ENCODE data around the gene CHIA.

CHIA gene

GRCh38 chr1:111290630-111291029 lies at the start of gene CHIA:
CHIA (plus strand) TSS chr1:111290851; CDS start chr1:111310468, 19,617 bp downstream.
- no peak for DNase-seq

- no peak for DNase-seq
Observed at GRCh38 chr1:111241797-111242196, 48.9 kb upstream of the CHIA start.

- peak; percentile 14 for DNase-seq
Observed at GRCh38 chr1:111242805-111243523, 47.7 kb upstream of the CHIA start.

GRCh38 chr1:111247125-111247838 lies 43.4 kb upstream of the CHIA start:
- no peak for DNase-seq

GRCh38 chr1:111249960-111250359 lies 40.7 kb upstream of the CHIA start:
- DNase-seq: peak; percentile 69

GRCh38 chr1:111251570-111251969 lies 39.1 kb upstream of the CHIA start:
- DNase-seq: peak; percentile 27

- no peak for DNase-seq
Observed at GRCh38 chr1:111252786-111253185, 37.9 kb upstream of the CHIA start.

GRCh38 chr1:111253876-111254275 lies 36.8 kb upstream of the CHIA start:
- DNase-seq: peak; percentile 75

GRCh38 chr1:111256988-111257658 lies 33.5 kb upstream of the CHIA start:
- DNase-seq: no peak

- no peak for DNase-seq
Observed at GRCh38 chr1:111267801-111268508, 22.7 kb upstream of the CHIA start.

GRCh38 chr1:111269825-111270406 lies 20.7 kb upstream of the CHIA start:
- DNase-seq: no peak

- DNase-seq: no peak
Observed at GRCh38 chr1:111270771-111271463, 19.7 kb upstream of the CHIA start.

GRCh38 chr1:111271464-111271801 lies 19.2 kb upstream of the CHIA start:
- no peak for DNase-seq

- no peak for DNase-seq
Observed at GRCh38 chr1:111272081-111272480, 18.6 kb upstream of the CHIA start.

- no peak for DNase-seq
Observed at GRCh38 chr1:111274653-111275052, 16.0 kb upstream of the CHIA start.

- peak; percentile 9 for DNase-seq
Observed at GRCh38 chr1:111275079-111275478, 15.6 kb upstream of the CHIA start.

GRCh38 chr1:111275780-111276433 lies 14.7 kb upstream of the CHIA start:
- DNase-seq: no peak

GRCh38 chr1:111279144-111279543 lies 11.5 kb upstream of the CHIA start:
- DNase-seq: no peak

- no peak for DNase-seq
Observed at GRCh38 chr1:111280267-111280666, 10.4 kb upstream of the CHIA start.

GRCh38 chr1:111281411-111281810 lies 9.2 kb upstream of the CHIA start:
- DNase-seq: no peak

- no peak for DNase-seq
Observed at GRCh38 chr1:111283838-111284237, 6.8 kb upstream of the CHIA start.

- DNase-seq: no peak
Observed at GRCh38 chr1:111285879-111286278, 4.8 kb upstream of the CHIA start.
